ENCODE measurements around the gene ASB3.

ASB3 gene

GRCh38 chr2:53828331-53828730 lies 41.6 kb upstream of the ASB3 start:
- no peak overlapping the region for H2BK15ac ChIP-seq (ENCODE audit: low read depth, poor library complexity, severe bottlenecking)
- H2BK5ac ChIP-seq (ENCODE audit: low read depth, low read length, poor library complexity, severe bottlenecking), result no peak overlapping the region
- no peak overlapping the region for H3K18ac ChIP-seq (ENCODE audit: low read depth in 1 of 2, low read length in 2 of 2)

DNA sequence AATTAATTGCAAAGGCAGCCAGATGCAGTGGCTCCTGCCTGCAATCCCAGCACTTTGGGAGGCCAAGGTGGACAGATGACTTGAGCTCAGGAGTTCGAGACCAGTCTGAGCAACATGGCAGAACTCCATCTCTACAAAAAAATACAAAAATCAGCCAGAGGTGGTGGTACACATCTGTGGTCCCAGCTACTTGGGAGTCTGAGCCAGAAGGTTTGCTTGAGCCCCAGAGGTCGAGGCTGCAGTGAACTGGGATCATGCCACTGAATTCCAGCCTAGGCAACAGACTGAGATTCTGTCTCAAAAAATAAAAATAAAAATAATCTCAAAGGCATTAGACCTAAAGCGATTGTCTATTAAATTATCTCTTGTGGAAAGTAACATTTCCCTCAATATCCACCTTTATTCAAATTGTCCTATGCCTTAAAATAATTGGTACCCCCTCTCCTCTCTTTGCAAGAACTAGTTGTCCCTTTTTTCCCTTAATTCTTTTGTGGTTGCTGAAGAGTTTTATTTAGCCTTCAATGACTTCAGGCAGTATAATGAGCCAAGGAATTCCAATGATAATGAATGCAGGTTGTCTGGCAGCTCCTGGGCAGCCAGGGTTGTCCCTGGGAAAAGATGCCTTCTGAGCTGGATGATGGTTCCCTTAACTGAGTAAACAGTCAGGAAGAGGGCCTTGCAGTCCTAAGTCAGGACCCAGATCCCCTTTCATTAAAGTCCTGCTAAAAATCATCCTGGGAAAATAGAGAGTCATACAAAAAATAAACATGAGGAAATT lies 40.8 kb upstream of the ASB3 start:
- 99% methylated on average over 3 of the region's 3 CpGs for WGBS
- Histone ChIP-seq H3K4me3 (ENCODE audit: insufficient read depth in 1 of 2, low read depth in 1 of 2, low read length in 2 of 2) (no peak overlapping the region), H2AK5ac (ENCODE audit: low read length, severe bottlenecking) (no peak overlapping the region), H3K79me1 (replicated peaks; ENCODE audit: low read length, poor library complexity, severe bottlenecking) (no peaks in the 10 kb centered on the region), H3K9me3 (ENCODE audit: control insufficient read depth, low read length) (peaks cover 3% of the 10 kb centered on the region), H2AFZ (ENCODE audit: low read depth, low read length) (no peak overlapping the region), H3K27me3 (ENCODE audit: control insufficient read depth in 1 of 2, insufficient read depth in 1 of 2, low read length in 2 of 2) (no peaks in the 10 kb centered on the region), H3K36me3 (ENCODE audit: control insufficient read depth in 1 of 2, insufficient read depth in 2 of 2, low read depth in 1 of 2, low read length in 2 of 2) (peaks cover 0 to 10% of the 10 kb centered on the region in 2 experiments), H3K18ac (ENCODE audit: low read depth in 1 of 2, low read length in 2 of 2) (no peak overlapping the region), H2BK12ac (ENCODE audit: low read length in 2 of 2) (no peak overlapping the region), H2BK120ac (ENCODE audit: low read depth, low read length) (no peak overlapping the region), H3K23ac (ENCODE audit: low read length in 2 of 2) (no peak overlapping the region), H2BK5ac (ENCODE audit: low read depth, low read length, poor library complexity, severe bottlenecking) (no peak overlapping the region), H3K27ac (ENCODE audit: low read length, poor library complexity, severe bottlenecking) (no peak overlapping the region), H3K4ac (ENCODE audit: low read depth in 1 of 2, low read length in 2 of 2) (no peak overlapping the region), H3K4me1 (ENCODE audit: control insufficient read depth, insufficient read depth, low read depth, low read length) (no peaks in the 10 kb centered on the region), H3K9ac (ENCODE audit: low read length) (no peak overlapping the region), H4K8ac (ENCODE audit: low read length) (no peak overlapping the region), H2BK15ac (ENCODE audit: low read depth, poor library complexity, severe bottlenecking) (no peak overlapping the region), H3K4me2 (ENCODE audit: low read length, poor library complexity, severe bottlenecking) (no peak overlapping the region), H4K91ac (ENCODE audit: low read length) (no peak overlapping the region), H3K14ac (ENCODE audit: low read length in 2 of 2) (no peak overlapping the region)
- no peak for DNase-seq

More at GRCh38 chr2:53828331-53828730, 41.6 kb upstream of the ASB3 start:
- no peak overlapping the region for H3K9ac ChIP-seq (ENCODE audit: low read length)
- no peak overlapping the region for H3K4ac ChIP-seq (ENCODE audit: low read depth in 1 of 2, low read length in 2 of 2)
- no peak overlapping the region for H2AK5ac ChIP-seq (ENCODE audit: low read length, severe bottlenecking)
- H3K27me3 ChIP-seq (ENCODE audit: control insufficient read depth in 1 of 2, insufficient read depth in 1 of 2, low read length in 2 of 2), result no peaks in the 10 kb centered on the region
- DNase-seq, result no peak
- H3K4me1 ChIP-seq (ENCODE audit: control insufficient read depth, insufficient read depth, low read depth, low read length), result no peaks in the 10 kb centered on the region
- no peak overlapping the region for H2AFZ ChIP-seq (ENCODE audit: low read depth, low read length)
- H4K91ac ChIP-seq (ENCODE audit: low read length), result no peak overlapping the region
- WGBS, result 100% methylated on average over 2 of the region's 4 CpGs
- H3K36me3 ChIP-seq (ENCODE audit: control insufficient read depth in 1 of 2, insufficient read depth in 2 of 2, low read depth in 1 of 2, low read length in 2 of 2), result peaks cover 0 to 4% of the 10 kb centered on the region in 2 experiments
- H4K8ac ChIP-seq (ENCODE audit: low read length), result no peak overlapping the region
- H3K79me1 ChIP-seq (replicated peaks; ENCODE audit: low read length, poor library complexity, severe bottlenecking), result no peaks in the 10 kb centered on the region
- H2BK120ac ChIP-seq (ENCODE audit: low read depth, low read length), result no peak overlapping the region
- H3K23ac ChIP-seq (ENCODE audit: low read length in 2 of 2), result no peak overlapping the region
- no peak overlapping the region for H3K4me3 ChIP-seq (ENCODE audit: insufficient read depth in 1 of 2, low read depth in 1 of 2, low read length in 2 of 2)
- H3K27ac ChIP-seq (ENCODE audit: low read length, poor library complexity, severe bottlenecking), result no peak overlapping the region
- no peak overlapping the region for H3K14ac ChIP-seq (ENCODE audit: low read length in 2 of 2)
- no peak overlapping the region for H2BK12ac ChIP-seq (ENCODE audit: low read length in 2 of 2)
- H3K4me2 ChIP-seq (ENCODE audit: low read length, poor library complexity, severe bottlenecking), result no peak overlapping the region
- peaks cover 3% of the 10 kb centered on the region for H3K9me3 ChIP-seq (ENCODE audit: control insufficient read depth, low read length)

DNA sequence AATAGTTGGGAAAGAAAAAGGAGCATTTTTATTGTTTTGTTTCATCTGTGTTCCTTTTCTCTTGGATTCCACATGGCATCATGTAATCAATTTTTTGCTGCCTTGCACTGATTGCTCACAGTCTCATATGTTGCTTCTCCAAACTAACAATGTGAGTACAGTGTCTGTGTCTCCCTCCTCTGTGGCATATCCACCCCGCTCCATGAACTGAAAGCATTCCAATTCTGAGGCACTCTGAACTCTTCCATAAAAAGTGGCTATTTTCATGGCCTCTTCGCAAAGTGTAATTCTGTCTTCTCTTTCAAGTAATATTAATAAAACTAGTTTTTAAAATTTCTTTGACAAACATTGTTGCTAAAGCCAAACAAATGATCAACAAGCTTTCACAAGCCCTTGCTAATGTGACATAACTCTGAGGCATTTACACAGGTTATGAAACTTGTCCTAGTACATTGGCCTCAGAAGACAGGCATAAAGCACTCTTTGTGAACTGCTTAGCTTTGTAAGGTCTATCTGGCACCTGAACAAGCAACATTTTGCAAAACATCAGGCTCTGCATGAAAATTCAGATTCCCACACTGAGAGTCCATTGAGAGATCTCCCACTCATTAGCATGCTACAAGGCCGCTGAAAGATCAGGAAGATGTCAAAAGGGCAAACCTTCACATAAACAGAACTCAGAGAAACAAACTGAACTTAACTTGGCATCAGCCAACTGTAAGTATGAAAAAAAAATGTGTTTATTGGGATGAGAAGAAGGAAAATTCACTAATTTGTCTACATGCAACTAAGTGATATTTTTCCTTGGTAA lies 40.0 kb upstream of the ASB3 start:
- no peak overlapping the region for H2BK120ac ChIP-seq (ENCODE audit: low read depth, low read length)
- H4K91ac ChIP-seq (ENCODE audit: low read length), result no peak overlapping the region
- no peak overlapping the region for H3K23ac ChIP-seq (ENCODE audit: low read length in 2 of 2)
- H3K4me2 ChIP-seq (ENCODE audit: low read length, poor library complexity, severe bottlenecking), result no peak overlapping the region
- H4K8ac ChIP-seq (ENCODE audit: low read length), result no peak overlapping the region
- no peak overlapping the region for H2AK5ac ChIP-seq (ENCODE audit: low read length, severe bottlenecking)
- H3K4me1 ChIP-seq (ENCODE audit: control insufficient read depth, insufficient read depth, low read depth, low read length), result no peaks in the 10 kb centered on the region
- H3K27me3 ChIP-seq (ENCODE audit: control insufficient read depth in 1 of 2, insufficient read depth in 1 of 2, low read length in 2 of 2), result no peaks in the 10 kb centered on the region
- DNase-seq, result peak; percentile 63
- H2AFZ ChIP-seq (ENCODE audit: low read depth, low read length), result no peak overlapping the region
- H3K18ac ChIP-seq (ENCODE audit: low read depth in 1 of 2, low read length in 2 of 2), result peak overlapping the region in 1 of 2 experiments; percentile 58
- no peak overlapping the region for H2BK15ac ChIP-seq (ENCODE audit: low read depth, poor library complexity, severe bottlenecking)
- H2BK12ac ChIP-seq (ENCODE audit: low read length in 2 of 2), result no peak overlapping the region
- H3K9ac ChIP-seq (ENCODE audit: low read length), result no peak overlapping the region
- no peaks in the 10 kb centered on the region for H3K79me1 ChIP-seq (replicated peaks; ENCODE audit: low read length, poor library complexity, severe bottlenecking)
- peaks cover 3% of the 10 kb centered on the region for H3K9me3 ChIP-seq (ENCODE audit: control insufficient read depth, low read length)
- WGBS, result no CpG with 5 or more reads among the region's 3 CpGs
- H3K27ac ChIP-seq (ENCODE audit: low read length, poor library complexity, severe bottlenecking), result no peak overlapping the region
- no peak overlapping the region for H2BK5ac ChIP-seq (ENCODE audit: low read depth, low read length, poor library complexity, severe bottlenecking)
- no peak overlapping the region for H3K4me3 ChIP-seq (ENCODE audit: insufficient read depth in 1 of 2, low read depth in 1 of 2, low read length in 2 of 2)
- peaks cover 1 to 12% of the 10 kb centered on the region in 2 experiments for H3K36me3 ChIP-seq (ENCODE audit: control insufficient read depth in 1 of 2, insufficient read depth in 2 of 2, low read depth in 1 of 2, low read length in 2 of 2)
- H3K14ac ChIP-seq (ENCODE audit: low read length in 2 of 2), result no peak overlapping the region
- H3K4ac ChIP-seq (ENCODE audit: low read depth in 1 of 2, low read length in 2 of 2), result no peak overlapping the region

- no peak overlapping the region for H4K8ac ChIP-seq (ENCODE audit: low read length)
- H3K9me3 ChIP-seq (ENCODE audit: control insufficient read depth, low read length), result peaks cover 3% of the 10 kb centered on the region
- peaks cover 3 to 12% of the 10 kb centered on the region in 2 experiments for H3K36me3 ChIP-seq (ENCODE audit: control insufficient read depth in 1 of 2, insufficient read depth in 2 of 2, low read depth in 1 of 2, low read length in 2 of 2)
- 100% methylated on average over 1 of the region's 1 CpG for WGBS
- no peaks in the 10 kb centered on the region for H3K79me1 ChIP-seq (replicated peaks; ENCODE audit: low read length, poor library complexity, severe bottlenecking)
- H3K4ac ChIP-seq (ENCODE audit: low read depth in 1 of 2, low read length in 2 of 2), result no peak overlapping the region
- no peak for DNase-seq
- H3K27me3 ChIP-seq (ENCODE audit: control insufficient read depth in 1 of 2, insufficient read depth in 1 of 2, low read length in 2 of 2), result no peaks in the 10 kb centered on the region
- H2BK120ac ChIP-seq (ENCODE audit: low read depth, low read length), result no peak overlapping the region
- no peak overlapping the region for H3K4me3 ChIP-seq (ENCODE audit: insufficient read depth in 1 of 2, low read depth in 1 of 2, low read length in 2 of 2)
- H3K4me2 ChIP-seq (ENCODE audit: low read length, poor library complexity, severe bottlenecking), result no peak overlapping the region
- H3K23ac ChIP-seq (ENCODE audit: low read length in 2 of 2), result no peak overlapping the region
- H2BK5ac ChIP-seq (ENCODE audit: low read depth, low read length, poor library complexity, severe bottlenecking), result no peak overlapping the region
- H3K27ac ChIP-seq (ENCODE audit: low read length, poor library complexity, severe bottlenecking), result no peak overlapping the region
- no peak overlapping the region for H3K18ac ChIP-seq (ENCODE audit: low read depth in 1 of 2, low read length in 2 of 2)
- H3K4me1 ChIP-seq (ENCODE audit: control insufficient read depth, insufficient read depth, low read depth, low read length), result no peaks in the 10 kb centered on the region
- H2BK12ac ChIP-seq (ENCODE audit: low read length in 2 of 2), result no peak overlapping the region
- H4K91ac ChIP-seq (ENCODE audit: low read length), result no peak overlapping the region
- no peak overlapping the region for H3K9ac ChIP-seq (ENCODE audit: low read length)
- no peak overlapping the region for H2BK15ac ChIP-seq (ENCODE audit: low read depth, poor library complexity, severe bottlenecking)
- H2AK5ac ChIP-seq (ENCODE audit: low read length, severe bottlenecking), result no peak overlapping the region
- no peak overlapping the region for H3K14ac ChIP-seq (ENCODE audit: low read length in 2 of 2)
- no peak overlapping the region for H2AFZ ChIP-seq (ENCODE audit: low read depth, low read length)
Measured at GRCh38 chr2:53826030-53826410, 39.3 kb upstream of the ASB3 start.
